CD4-positive, alpha-beta T cell (primary cell): ENCODE results near the gene NPLOC4. TPM values are rescaled to one million over a fixed set of nuclear protein-coding genes. Genes with fewer than 3 reads are reported as not detected.

Experiments used
- ATAC-seq: fragments of 200-7000 bp; cut with Tn5 transposase; one replicate; pipeline ENCODE4 v1.10.0; 2022; ENCODE audit warnings: mild to moderate bottlenecking; ENCODE audit not compliant: poor library complexity
- CTCF ChIA-PET: fragments of 350-600 bp; sonication (Branson Sonifier 250); formaldehyde crosslinking; loops from one replicate; lab custom pipeline; 2021; ENCODE audit warnings: antibody characterized with exemption, inconsistent platforms; lab: Charles Lee
- POLR2A ChIA-PET: fragments of 350-600 bp; sonication (Branson Sonifier 250); formaldehyde crosslinking; loops from one replicate; lab custom pipeline; 2021; ENCODE audit warnings: antibody characterized with exemption, inconsistent platforms; lab: Charles Lee
- DNase-seq, 14 experiments: peaks; one replicate each; pipeline ENCODE4 v3.0.0-alpha.2; 2013 to 2020; ENCODE audit warnings: mixed read lengths in 2 of 14
- H3K27ac ChIP-seq, 2 donors: one replicate each; pipeline versions ENCODE4 v1.5.1 to v1.7.0; 2013; ENCODE audit warnings: low read length in 2 of 2, low read depth in 1 of 2, mild to moderate bottlenecking in 1 of 2
- H3K27me3 ChIP-seq, 2 experiments: 1 replicate in 1 of 2; 2 replicates in 1 of 2; pipeline versions ENCODE4 v1.6.1 to v1.7.0; 2013; ENCODE audit warnings: low read length in 2 of 2, control low read depth in 1 of 2, mild to moderate bottlenecking in 1 of 2, moderate library complexity in 1 of 2; ENCODE audit not compliant: insufficient read depth in 2 of 2, control insufficient read depth in 1 of 2
- H3K36me3 ChIP-seq: one replicate; pipeline ENCODE4 v1.6.1; 2013; ENCODE audit warnings: low read length, control low read depth; ENCODE audit not compliant: insufficient read depth
- H3K4me1 ChIP-seq: one replicate; pipeline ENCODE4 v1.6.1; 2013; ENCODE audit warnings: low read length, control low read depth; ENCODE audit not compliant: insufficient read depth
- H3K4me3 ChIP-seq: one replicate; pipeline ENCODE4 v1.5.1; 2013; ENCODE audit warnings: mild to moderate bottlenecking, low read length, moderate library complexity
- H3K9me3 ChIP-seq, 2 experiments: 1 replicate in 1 of 2; 2 replicates in 1 of 2; pipeline versions ENCODE4 v1.6.1 to v1.7.0; 2013; ENCODE audit warnings: low read length in 2 of 2, mild to moderate bottlenecking in 2 of 2, control low read depth in 1 of 2, moderate library complexity in 1 of 2; ENCODE audit not compliant: control insufficient read depth in 1 of 2, insufficient read depth in 1 of 2
- H3K27ac Mint-ChIP-seq: one replicate; pipeline ENCODE4 v1.8.0; 2020; ENCODE audit warnings: mixed read lengths
- H3K27me3 Mint-ChIP-seq: one replicate; pipeline ENCODE4 v1.8.0; 2021; ENCODE audit warnings: mixed read lengths
- H3K36me3 Mint-ChIP-seq: one replicate; pipeline ENCODE4 v1.8.0; 2021; ENCODE audit warnings: low read depth, mixed read lengths
- H3K4me1 Mint-ChIP-seq: one replicate; pipeline ENCODE4 v1.8.0; 2021; ENCODE audit warnings: low read depth, mixed read lengths
- H3K4me3 Mint-ChIP-seq: one replicate; pipeline ENCODE4 v1.8.0; 2020; ENCODE audit warnings: mild to moderate bottlenecking, mixed read lengths
- H3K9me3 Mint-ChIP-seq: one replicate; pipeline ENCODE4 v1.8.0; 2020; ENCODE audit warnings: mixed read lengths
- CTCF ChIP-seq: fragments of 200-600 bp; IDR thresholded peaks from one replicate; pipeline ENCODE4 v1.8.0; 2022; ENCODE audit warnings: antibody characterized with exemption, mild to moderate bottlenecking
- intact Hi-C, 2 experiments: fragments of 100-400 bp; cut with DNase I in 1 of 2; cut with micrococcal nuclease in 1 of 2; formaldehyde crosslinking; loops; one replicate each; pipeline versions ENCODE4 v1.15.1 to v1.9.0; 2023 to 2025; cut with DNase I, micrococcal nuclease
- total RNA-seq, 174 experiments: library from RNA in 2 of 174; stranded (reverse) in 2 of 174; gene quantifications; one replicate each; pipeline ENCODE4 v1.2.3 and lab custom pipeline; 2021 to 2026

Gene NPLOC4
- total RNA-seq, 2 experiments from 2014 or later: 61.0 to 62.4 TPM

- intact Hi-C loops: no loop called here
- H3K4me3 ChIP-seq: no peak overlapping the region
- DNase-seq (no peak), ATAC-seq (no peak)
- POLR2A ChIA-PET: no interaction called here
- Mint-ChIP-seq H3K27ac (no peak overlapping the region), H3K9me3 (no peaks in the 10 kb centered on the region), H3K4me3 (no peak overlapping the region), H3K36me3 (peaks cover 75% of the 10 kb centered on the region), H3K4me1 (peaks cover 4% of the 10 kb centered on the region), H3K27me3 (no peaks in the 10 kb centered on the region)
- no peaks in the 10 kb centered on the region for H3K27me3 ChIP-seq
- TF ChIP-seq CTCF: no peak
- no peaks in the 10 kb centered on the region for H3K4me1 ChIP-seq
- H3K36me3 ChIP-seq: peaks cover 74% of the 10 kb centered on the region
- H3K9me3 ChIP-seq: no peaks in the 10 kb centered on the region
- H3K27ac ChIP-seq: no peak overlapping the region
- CTCF ChIA-PET: no interaction called here
Observed at GRCh38 chr17:81608605-81609004, 28.3 kb downstream of the NPLOC4 start.

DNA sequence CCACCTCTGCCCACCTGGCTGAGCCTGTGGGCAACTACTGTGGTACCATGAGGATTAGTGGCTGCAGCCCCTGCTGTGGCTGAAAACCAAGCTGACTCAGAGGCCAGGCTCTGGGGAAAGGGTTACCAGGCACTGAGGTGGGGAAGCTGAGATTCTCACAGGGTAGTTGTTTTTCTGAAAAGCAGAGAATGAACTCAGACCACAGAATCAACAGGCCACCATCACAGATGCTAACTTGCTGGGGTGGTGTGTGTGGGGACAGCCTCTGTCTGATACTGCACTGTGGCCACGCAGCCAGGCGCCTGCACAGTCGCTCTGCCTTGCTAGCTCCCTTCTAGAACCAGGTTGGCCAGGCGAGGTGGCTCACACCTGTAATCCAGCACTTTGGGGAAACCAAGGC lies 28.8 kb downstream of the NPLOC4 start:
- H3K27me3 ChIP-seq: no peaks in the 10 kb centered on the region
- no peak overlapping the region for H3K27ac ChIP-seq
- H3K4me3 Mint-ChIP-seq: no peak overlapping the region
- ATAC-seq (no peak), DNase-seq (no peak)
- H3K4me1 ChIP-seq: no peaks in the 10 kb centered on the region
- no peak overlapping the region for H3K4me3 ChIP-seq
- no peak for TF ChIP-seq CTCF
- no peaks in the 10 kb centered on the region for H3K27me3 Mint-ChIP-seq
- H3K36me3 Mint-ChIP-seq: peaks cover 75% of the 10 kb centered on the region
- intact Hi-C loops: no loop called here
- H3K36me3 ChIP-seq: peaks cover 70% of the 10 kb centered on the region
- POLR2A ChIA-PET: no interaction called here
- H3K9me3 Mint-ChIP-seq: no peaks in the 10 kb centered on the region
- H3K27ac Mint-ChIP-seq: no peak overlapping the region
- CTCF ChIA-PET: no interaction called here
- no peaks in the 10 kb centered on the region for H3K9me3 ChIP-seq
- H3K4me1 Mint-ChIP-seq: no peaks in the 10 kb centered on the region

DNA sequence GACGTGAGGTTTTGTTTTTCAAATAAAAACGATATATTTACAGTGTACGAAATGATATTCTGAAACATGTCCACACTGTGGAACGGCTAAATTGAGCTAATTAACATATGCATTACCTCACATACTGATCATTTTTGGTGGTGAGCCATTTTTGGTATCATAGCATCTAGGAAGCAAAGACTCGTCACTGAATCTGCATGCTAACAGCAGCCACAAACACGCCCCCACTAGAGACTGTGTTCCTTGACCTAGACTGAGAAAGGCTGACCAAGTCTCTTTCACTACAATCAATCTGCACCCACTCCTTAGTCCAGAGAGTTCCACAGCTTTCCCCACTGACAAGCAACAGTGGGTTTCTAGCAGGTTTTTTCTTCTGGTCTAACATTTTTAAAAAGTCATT lies 29.5 kb downstream of the NPLOC4 start:
- Histone ChIP-seq H3K4me3 (no peak overlapping the region), H3K9me3 (no peaks in the 10 kb centered on the region), H3K27ac (no peak overlapping the region), H3K4me1 (no peaks in the 10 kb centered on the region), H3K36me3 (peaks cover 66% of the 10 kb centered on the region), H3K27me3 (no peaks in the 10 kb centered on the region)
- Mint-ChIP-seq H3K4me1 (no peaks in the 10 kb centered on the region), H3K27me3 (no peaks in the 10 kb centered on the region), H3K9me3 (no peaks in the 10 kb centered on the region), H3K36me3 (peaks cover 74% of the 10 kb centered on the region), H3K4me3 (no peak overlapping the region), H3K27ac (no peak overlapping the region)
- intact Hi-C loops: no loop called here
- ChIA-PET CTCF (no interaction called here), POLR2A (no interaction called here)
- no peak for DNase-seq
- no peak for TF ChIP-seq CTCF
- ATAC-seq: no peak
